ENCODE results near the gene ZNF76.

DNA sequence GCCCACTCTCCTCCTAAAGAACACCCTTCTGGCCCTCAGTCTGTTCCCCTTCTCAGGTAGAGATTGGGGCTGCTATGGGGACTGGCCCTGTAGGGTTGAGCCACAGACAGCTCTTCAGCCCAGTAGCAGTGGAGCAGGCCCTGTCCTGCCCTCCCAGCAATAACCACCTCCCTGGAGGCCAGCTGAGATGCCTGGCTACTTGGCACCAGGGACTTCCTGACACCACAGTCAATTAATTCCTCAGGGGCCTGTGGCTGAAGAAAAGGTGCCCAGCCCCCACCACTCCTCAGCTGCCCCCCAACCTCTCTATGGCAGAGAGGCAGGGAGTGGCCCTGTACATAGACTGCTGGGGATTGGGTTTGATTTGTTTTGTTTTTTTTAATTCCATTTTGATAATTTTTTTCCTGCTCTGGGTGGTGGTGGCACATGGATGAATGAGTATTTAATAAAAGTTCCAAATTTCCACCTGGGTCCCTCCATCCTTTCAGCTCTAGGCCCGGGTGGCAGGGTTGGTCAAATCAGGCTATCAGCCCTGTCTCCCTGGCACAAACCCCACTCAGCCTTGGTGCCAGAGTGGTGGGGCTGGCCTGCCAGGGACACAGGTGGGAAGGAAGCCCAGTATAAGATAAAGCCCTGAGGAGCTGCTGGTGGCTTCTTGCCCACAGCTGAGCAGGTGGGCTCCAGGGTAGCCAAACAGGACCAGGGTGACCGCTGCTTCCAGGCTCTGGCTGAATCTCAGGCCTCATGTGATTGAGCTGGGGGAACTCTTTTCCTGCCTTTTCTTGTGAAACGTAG is 36.2 kb downstream of the ZNF76 start:
- TF ChIP-seq, protein P1, sequence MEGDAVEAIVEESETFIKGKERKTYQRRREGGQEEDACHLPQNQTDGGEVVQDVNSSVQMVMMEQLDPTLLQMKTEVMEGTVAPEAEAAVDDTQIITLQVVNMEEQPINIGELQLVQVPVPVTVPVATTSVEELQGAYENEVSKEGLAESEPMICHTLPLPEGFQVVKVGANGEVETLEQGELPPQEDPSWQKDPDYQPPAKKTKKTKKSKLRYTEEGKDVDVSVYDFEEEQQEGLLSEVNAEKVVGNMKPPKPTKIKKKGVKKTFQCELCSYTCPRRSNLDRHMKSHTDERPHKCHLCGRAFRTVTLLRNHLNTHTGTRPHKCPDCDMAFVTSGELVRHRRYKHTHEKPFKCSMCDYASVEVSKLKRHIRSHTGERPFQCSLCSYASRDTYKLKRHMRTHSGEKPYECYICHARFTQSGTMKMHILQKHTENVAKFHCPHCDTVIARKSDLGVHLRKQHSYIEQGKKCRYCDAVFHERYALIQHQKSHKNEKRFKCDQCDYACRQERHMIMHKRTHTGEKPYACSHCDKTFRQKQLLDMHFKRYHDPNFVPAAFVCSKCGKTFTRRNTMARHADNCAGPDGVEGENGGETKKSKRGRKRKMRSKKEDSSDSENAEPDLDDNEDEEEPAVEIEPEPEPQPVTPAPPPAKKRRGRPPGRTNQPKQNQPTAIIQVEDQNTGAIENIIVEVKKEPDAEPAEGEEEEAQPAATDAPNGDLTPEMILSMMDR (IDR thresholded peaks at IDR 0.05) = no peak
- no peak for TF ChIP-seq POLR2A (IDR thresholded peaks at IDR 0.05)
